GM10248 (cell line): ENCODE data around the gene ZNF70.

Experiments used
- CTCF ChIA-PET: fragments of 300-600 bp; sonication (Branson Sonifier 250); formaldehyde crosslinking; extraction: SDS; loops from one replicate; lab custom pipeline; 2021; ENCODE audit warnings: antibody characterized with exemption; lab: Yijun Ruan, JAX
- POLR2A ChIA-PET: fragments of 350-650 bp; sonication (Branson Sonifier 250); formaldehyde crosslinking; extraction: SDS; loops from one replicate; lab custom pipeline; 2020; ENCODE audit warnings: antibody characterized with exemption; lab: Yijun Ruan, JAX
- DNase-seq: peaks from one replicate; pipeline ENCODE4 v3.0.0; 2012; ENCODE audit errors: extremely low spot score
- TF ChIP-seq, protein P1 (sequence below): IDR thresholded peaks from 2 replicates; pipeline ENCODE4 v1.5.1; 2012; ENCODE audit warnings: mild to moderate bottlenecking, low read depth; ENCODE audit errors: extremely low read depth, missing control alignments, control extremely low read depth

Gene ZNF70

GRCh38 chr22:23698673-23699235, 52.2 kb downstream of the ZNF70 start:
- POLR2A ChIA-PET, result no interaction called here
- DNase-seq, result no peak
- CTCF ChIA-PET, result interaction anchor here (1.2 kb wide), 1 partner anchor 15 kb away, joined by 3 read pairs; no protein-coding TSS in a partner anchor
- TF ChIP-seq, protein P1, sequence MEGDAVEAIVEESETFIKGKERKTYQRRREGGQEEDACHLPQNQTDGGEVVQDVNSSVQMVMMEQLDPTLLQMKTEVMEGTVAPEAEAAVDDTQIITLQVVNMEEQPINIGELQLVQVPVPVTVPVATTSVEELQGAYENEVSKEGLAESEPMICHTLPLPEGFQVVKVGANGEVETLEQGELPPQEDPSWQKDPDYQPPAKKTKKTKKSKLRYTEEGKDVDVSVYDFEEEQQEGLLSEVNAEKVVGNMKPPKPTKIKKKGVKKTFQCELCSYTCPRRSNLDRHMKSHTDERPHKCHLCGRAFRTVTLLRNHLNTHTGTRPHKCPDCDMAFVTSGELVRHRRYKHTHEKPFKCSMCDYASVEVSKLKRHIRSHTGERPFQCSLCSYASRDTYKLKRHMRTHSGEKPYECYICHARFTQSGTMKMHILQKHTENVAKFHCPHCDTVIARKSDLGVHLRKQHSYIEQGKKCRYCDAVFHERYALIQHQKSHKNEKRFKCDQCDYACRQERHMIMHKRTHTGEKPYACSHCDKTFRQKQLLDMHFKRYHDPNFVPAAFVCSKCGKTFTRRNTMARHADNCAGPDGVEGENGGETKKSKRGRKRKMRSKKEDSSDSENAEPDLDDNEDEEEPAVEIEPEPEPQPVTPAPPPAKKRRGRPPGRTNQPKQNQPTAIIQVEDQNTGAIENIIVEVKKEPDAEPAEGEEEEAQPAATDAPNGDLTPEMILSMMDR, result no peak

DNA sequence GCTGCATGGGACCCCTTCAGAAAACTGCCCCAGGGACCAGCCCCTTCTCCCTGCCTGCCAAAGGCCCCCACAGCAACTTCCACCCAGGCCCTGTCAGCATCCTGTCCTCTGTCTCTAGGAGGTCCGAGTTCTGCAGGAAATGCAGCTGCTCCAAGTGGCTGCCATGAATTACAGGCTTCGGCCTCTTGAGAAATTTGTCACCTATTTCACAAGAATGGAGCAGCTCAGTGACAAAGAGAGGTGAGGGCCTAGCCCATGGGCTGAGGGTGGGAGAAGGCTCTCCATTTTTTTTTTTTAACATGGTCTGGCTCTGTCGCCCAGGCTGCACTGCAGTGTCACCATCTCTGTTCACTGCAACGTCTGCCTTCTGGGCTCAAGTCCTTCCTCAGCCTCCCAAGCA, 52.8 kb downstream of the ZNF70 start:
- CTCF ChIA-PET, result no interaction called here
- DNase-seq, result no peak
- POLR2A ChIA-PET, result interaction anchor here (0.6 kb wide), 1 partner anchor 16 kb away, joined by 3 read pairs; no protein-coding TSS in a partner anchor
- TF ChIP-seq, protein P1, result no peak

- CTCF ChIA-PET, result interaction anchor here (0.8 to 2.8 kb wide), 5 partner anchors 15 to 153 kb away, joined by 3 to 9 read pairs (median 3); no protein-coding TSS in a partner anchor
- TF ChIP-seq, protein P1, result no peak
- POLR2A ChIA-PET, result interaction anchor here (0.6 kb wide), 1 partner anchor 17 kb away, joined by 3 read pairs; no protein-coding TSS in a partner anchor
- no peak for DNase-seq
Observed at GRCh38 chr22:23697031-23697970, 53.6 kb downstream of the ZNF70 start.

DNA sequence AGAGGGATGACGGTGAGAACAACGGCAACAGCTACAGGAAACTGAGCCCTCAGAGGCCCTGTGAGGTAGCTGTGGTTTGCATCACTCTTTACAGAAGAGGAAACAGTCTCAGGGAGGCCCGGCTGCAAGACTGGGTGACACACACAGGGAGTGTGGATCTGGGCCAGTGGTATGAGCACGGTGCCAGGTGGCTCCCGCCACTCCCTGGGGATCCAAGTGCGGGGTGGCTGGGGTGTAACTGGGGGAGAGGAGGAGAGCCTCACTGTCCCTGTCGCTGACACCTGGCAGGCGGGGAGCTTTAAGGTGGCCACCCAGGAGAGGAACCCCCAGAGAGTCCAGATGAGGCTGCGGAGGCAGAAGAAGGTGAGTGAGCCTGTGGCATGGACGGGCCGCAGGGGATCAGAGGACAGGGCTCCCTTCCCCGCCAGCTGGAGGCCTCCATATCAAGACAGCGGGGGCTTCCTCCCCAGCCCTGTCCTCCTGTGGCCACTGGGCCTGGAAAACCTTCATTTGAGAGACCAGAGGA, 54.5 kb downstream of the ZNF70 start:
- DNase-seq, result peak; percentile 89
- TF ChIP-seq, protein P1, result no peak
- POLR2A ChIA-PET, result interaction anchor here (0.8 kb wide), 1 partner anchor 9 kb away, joined by 3 read pairs; no protein-coding TSS in a partner anchor
- CTCF ChIA-PET, result interaction anchor here (1.5 to 2.8 kb wide), 4 partner anchors 15 to 154 kb away, joined by 3 to 9 read pairs (median 4); no protein-coding TSS in a partner anchor

DNA sequence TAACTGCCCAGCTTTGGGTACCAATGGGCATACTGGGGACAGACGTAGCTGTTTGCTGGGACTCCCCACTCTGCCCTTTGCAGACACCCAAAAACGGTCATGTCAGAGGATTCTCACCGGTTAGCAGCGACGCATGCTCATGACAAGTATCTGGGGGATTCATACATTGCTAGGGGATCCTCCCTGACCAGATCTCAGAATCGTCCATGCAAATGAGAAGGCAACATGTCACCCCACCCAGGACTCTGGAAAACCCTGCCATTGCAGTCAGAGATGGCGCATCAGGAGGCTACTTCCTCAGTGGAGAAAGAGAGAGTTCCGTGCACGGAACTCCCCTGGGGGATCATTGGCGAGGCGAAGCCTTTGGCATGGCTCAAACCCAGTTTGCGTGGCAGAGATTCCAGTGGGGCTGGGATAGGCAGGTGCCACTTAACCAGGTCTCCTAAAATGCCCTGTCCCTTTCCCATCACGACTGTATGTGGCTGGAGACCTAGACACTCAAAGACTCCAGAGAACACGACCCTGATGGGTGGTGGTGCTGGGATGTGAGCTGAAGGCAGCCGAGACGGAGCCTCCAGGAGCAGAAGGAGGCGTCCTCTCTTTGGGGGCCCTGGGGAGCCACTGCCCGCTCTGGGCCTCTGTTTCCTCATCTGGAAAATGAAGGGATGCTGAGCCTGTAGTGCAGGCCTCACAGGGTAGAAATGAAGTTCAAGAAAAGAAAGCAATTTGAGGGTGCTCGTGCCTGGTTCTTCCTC, 55.2 kb downstream of the ZNF70 start:
- ChIA-PET CTCF (interaction anchor here (0.8 to 2.8 kb wide), 5 partner anchors 16 to 154 kb away, joined by 3 to 9 read pairs (median 3); no protein-coding TSS in a partner anchor), POLR2A (interaction anchor here (0.8 kb wide), 1 partner anchor 9 kb away, joined by 3 read pairs; no protein-coding TSS in a partner anchor)
- DNase-seq, result no peak
- TF ChIP-seq, protein P1, result no peak
